AG08395 (cell line): ENCODE data around the gene UGT1A8.

Experiments used
- DNase-seq: peaks from one replicate; pipeline ENCODE4 v3.0.0; 2012; ENCODE audit warnings: mixed read lengths, low spot score

UGT1A8 gene

DNA sequence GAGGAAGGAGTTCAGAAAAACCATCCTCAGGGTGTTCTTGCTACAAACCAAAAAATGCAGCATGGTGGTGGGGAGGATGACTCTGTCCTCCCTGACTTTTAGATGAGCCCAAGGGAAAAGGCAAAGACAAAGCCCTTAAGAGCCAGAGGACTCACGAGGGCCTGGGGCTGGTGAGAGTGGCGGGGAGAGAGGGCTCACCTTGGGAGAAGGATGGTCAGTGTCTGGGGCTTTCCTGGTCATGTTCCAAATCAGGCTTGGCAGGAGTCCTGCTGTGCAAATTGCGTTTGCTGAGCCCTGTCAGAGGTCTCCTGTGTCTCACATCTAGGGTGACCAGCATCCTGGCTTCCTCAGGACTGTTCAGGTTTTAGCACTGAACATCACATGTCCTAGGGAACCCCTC is 147.3 kb downstream of the UGT1A8 start:
- no peak for DNase-seq

DNA sequence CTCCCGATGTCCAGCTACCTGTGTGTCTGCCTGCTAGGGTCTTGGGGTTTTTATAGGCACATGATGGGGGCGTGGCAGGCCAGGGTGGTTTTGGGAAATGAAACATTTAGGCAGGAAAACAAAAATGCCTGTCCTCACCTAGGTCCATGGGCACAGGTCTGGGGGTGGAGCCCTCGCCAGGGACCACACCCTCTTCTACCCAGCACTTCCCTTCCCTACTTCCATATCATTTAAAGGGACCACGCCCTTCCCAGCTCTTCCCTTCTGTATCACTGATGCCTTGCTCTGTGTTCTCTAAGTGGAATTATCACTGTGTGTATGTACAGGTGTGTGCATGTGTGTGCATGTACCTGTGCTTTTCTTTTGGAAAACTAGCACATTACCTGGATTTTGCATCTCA is 149.0 kb downstream of the UGT1A8 start:
- no peak for DNase-seq

DNA sequence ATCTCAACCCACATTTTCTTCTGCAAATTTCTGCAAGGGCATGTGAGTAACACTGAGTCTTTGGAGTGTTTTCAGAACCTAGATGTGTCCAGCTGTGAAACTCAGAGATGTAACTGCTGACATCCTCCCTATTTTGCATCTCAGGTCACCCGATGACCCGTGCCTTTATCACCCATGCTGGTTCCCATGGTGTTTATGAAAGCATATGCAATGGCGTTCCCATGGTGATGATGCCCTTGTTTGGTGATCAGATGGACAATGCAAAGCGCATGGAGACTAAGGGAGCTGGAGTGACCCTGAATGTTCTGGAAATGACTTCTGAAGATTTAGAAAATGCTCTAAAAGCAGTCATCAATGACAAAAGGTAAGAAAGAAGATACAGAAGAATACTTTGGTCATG is 150.6 kb downstream of the UGT1A8 start:
- no peak for DNase-seq

DNA sequence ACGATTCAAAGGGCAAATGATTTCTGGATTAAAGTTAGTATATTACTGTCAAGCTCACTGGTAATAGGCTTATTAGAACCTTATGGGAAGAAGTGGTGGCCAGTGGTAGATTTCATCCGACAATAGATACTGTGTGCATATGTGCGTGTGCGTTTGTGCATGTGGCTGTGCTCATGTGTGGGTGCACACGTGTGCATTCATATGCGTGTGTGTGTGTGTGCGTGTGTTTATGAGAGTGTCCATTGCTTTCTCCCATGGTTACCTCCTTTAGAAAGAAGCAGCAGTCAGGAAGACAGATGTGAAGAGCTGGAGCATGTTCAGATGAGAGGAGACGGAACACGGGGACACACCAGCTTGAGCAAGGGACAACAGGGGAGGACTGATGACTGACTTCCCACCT is 151.8 kb downstream of the UGT1A8 start:
- no peak for DNase-seq

DNA sequence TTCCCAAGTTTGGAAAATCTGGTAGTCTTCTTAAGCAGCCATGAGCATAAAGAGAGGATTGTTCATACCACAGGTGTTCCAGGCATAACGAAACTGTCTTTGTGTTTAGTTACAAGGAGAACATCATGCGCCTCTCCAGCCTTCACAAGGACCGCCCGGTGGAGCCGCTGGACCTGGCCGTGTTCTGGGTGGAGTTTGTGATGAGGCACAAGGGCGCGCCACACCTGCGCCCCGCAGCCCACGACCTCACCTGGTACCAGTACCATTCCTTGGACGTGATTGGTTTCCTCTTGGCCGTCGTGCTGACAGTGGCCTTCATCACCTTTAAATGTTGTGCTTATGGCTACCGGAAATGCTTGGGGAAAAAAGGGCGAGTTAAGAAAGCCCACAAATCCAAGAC is 154.7 kb downstream of the UGT1A8 start:
- DNase-seq = no peak

DNA sequence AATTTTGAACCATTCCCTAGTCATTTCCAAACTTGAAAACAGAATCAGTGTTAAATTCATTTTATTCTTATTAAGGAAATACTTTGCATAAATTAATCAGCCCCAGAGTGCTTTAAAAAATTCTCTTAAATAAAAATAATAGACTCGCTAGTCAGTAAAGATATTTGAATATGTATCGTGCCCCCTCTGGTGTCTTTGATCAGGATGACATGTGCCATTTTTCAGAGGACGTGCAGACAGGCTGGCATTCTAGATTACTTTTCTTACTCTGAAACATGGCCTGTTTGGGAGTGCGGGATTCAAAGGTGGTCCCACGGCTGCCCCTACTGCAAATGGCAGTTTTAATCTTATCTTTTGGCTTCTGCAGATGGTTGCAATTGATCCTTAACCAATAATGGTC is 155.2 kb downstream of the UGT1A8 start:
- no peak for DNase-seq

DNA sequence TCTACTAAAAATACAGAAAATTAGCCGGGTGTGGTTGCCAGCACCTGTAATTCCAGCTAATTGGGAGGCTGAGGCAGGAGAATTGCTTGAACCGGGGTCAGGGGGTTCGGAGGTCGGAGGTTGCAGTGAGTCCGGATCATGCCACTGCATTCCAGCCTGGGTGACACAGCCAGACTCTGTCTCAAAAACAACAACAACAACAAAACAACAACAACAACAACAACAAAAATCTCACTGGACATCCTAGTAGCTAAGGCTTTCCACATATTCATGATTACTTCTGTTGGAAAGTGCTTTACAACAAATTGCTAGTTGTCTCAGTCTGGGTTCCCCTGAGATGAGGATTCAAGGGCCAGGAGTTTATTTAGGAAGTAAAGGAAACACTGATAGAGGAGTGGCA is 156.4 kb downstream of the UGT1A8 start:
- DNase-seq = no peak

DNA sequence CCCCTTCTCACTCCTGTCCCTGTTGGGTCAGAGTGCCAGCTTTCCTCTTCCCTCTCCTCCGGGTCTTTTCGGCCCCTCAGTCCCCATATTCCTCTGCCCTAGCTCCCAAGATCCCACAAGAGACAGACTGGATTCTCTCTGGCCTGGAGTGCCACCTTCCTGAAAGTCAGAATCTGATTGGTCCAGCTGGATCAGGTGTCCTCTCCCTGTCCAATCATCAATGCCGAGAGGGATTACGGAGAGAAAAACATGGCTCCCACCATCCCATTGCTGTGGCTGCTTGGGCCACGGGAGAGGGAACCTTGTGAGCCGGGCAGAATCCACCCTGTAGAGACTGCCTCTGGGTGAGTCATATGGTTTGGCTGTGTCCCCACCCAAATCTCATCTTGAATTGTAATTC is 158.0 kb downstream of the UGT1A8 start:
- no peak for DNase-seq

- DNase-seq = no peak
Observed at GRCh38 chr2:233778030-233778429, 160.6 kb downstream of the UGT1A8 start, which contains the start of gene MROH2A. Gene MROH2A, plus strand, starts transcription at chr2:233778330. Its CDS starts 1,029 bp downstream, at chr2:233779359.

GRCh38 chr2:233779722-233780121 is 162.3 kb downstream of the UGT1A8 start:
- no peak for DNase-seq

DNA sequence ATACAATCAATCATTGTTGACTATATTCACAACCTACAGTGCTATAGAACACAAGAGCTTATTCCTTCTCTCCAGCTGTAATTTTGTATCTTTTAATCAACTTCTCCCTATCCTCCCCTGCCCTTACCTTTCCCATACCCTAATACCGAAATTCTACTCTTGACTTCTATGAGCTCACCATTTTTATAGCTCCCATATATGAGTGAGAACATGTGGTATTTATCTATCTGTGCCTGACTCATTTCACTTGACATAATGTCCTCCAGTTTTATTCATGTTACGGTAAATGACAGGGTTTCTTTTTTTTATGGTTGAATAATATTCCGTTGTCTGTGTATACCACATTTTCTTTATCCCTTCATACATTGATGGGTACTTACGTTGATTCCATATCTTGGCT is 163.3 kb downstream of the UGT1A8 start:
- no peak for DNase-seq

GRCh38 chr2:233789554-233789953 is 172.1 kb downstream of the UGT1A8 start:
- DNase-seq = no peak

DNA sequence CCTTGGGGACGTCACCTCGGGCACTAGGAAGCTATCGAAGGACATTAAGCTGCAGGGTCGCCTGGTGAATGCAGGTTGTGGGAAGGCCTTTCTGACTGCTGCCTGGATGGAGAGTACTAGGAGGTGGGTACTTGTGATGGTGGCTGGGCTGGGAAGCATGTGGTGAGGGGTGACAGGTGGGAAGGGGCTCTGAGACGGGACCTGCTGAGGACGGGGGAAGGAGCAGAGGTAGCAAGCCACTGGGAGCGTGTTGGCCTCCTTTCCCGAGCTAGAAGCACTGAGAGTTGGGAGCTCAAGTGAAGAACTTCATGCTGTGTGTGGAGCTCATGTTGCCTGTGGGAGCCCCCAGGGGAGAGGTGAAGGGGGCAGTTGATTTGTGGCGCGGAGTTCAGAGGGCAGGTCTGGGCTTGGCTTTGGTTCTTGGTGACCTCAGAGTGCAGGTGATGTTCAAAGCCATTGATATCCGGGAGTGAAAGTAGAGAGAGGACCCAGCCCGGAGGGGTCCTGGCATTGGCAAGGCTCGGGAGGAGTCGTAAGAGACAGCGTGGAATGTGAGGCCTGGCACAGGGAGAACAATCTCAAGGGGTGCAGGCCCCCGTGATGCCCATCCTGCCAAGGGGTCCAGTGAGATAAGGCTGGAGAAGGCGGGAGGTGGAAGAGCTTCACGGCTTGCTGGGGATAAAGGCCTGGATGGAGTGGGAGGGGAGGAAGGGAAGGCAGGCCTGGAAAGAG is 173.9 kb downstream of the UGT1A8 start:
- no peak for DNase-seq

DNA sequence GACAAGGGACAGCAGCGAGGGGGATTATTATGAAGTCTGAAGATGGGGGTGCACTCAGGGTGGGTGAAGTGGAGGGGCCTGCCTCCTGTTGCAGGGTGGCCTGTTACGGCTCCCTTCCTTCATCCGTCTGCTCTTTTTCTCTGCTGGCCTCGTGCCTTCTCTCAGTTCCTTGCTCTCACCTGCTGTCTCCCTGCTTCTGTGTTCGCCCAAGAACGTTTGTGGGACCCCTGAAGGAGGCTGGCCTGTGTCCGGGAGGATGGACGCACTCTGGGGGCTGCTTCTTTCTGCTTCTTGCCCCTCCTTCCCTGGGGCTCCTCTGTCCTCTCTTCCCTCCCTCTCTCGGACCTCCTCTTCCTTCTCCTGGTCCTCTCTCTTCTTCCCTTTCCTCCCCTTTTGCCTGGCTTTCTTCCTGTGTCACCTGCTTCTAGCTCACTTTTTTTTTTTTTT is 174.5 kb downstream of the UGT1A8 start:
- DNase-seq = no peak

- DNase-seq = no peak
Observed at GRCh38 chr2:233792720-233793119, 175.3 kb downstream of the UGT1A8 start.

DNA sequence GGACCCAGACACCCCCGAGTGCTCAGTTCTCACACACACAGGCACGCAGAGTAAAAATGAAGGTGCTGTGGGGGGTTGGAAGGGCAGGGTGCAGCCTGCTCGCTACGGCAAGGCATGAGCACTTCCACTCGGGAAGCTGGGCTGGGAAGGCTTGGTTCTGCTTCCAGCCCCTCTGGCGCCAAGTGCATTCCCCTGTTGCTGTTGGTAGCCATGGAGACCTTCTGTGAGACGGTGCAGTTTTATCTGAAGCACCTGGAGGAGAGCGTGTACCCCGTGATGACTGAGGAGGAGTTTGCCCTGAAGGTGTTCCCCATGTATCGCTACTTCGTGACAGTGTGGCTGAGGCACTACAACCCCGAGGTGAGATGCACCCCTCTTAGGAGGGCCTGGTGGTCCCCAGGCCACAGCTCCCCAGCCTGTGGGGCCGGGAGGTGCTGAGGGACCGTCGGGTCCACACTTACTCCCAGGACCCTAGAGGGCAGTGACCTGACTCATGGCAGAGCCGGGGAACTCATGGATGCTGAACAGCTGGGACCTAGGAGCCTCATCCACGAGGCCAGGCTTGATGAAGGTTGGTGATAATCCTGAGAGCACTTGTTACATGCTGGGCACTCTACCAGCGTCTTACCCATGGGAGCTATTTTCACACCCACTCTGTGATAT is 176.2 kb downstream of the UGT1A8 start:
- DNase-seq = no peak

DNA sequence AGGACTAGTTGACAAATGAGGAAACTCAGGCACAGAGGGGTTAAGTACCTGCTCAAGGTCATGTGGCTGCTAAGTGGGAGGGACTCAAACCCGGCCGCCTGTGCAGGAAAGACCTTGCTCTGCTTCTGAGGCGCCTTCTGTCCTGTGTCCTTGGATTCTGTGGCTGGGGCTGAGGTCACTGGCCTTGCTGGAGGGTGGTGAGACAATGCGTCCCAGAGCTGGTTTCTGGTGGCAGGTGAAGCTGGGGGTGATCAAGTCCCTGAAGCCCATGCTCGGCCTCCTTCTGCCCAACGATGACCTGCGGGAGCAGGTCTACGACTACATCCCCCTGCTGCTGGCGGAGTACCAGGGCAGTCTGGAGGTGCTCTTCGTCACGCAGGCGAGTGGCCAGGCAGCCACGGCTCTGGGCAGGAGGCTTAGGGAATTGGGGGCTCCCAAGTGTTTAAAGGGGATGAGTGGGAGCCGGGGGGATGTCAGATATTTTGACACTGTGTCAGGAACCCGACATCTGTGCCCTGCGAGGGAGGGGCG is 176.8 kb downstream of the UGT1A8 start:
- no peak for DNase-seq

DNA sequence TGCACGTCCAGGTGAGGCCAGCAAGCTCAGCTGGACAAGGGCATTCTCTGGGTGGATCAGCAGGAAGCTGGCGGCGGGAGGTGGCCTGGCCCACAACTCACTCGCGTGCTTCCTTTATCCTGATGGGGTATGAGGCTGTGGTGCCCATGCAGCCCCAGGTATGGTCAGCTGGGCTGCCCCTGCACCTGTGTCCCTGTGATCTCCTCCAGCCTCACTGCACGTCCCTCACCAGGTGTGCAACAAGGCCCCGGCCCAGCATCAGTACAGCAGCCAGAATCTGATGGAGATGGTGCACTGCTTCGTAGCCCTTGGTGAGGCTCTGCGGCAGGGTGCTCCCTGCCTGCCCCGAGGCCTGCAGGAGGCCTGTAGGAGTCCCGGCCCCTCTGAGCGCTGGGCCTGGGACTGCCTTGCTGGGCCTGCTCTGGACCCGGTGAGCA is 178.3 kb downstream of the UGT1A8 start:
- DNase-seq = no peak

DNA sequence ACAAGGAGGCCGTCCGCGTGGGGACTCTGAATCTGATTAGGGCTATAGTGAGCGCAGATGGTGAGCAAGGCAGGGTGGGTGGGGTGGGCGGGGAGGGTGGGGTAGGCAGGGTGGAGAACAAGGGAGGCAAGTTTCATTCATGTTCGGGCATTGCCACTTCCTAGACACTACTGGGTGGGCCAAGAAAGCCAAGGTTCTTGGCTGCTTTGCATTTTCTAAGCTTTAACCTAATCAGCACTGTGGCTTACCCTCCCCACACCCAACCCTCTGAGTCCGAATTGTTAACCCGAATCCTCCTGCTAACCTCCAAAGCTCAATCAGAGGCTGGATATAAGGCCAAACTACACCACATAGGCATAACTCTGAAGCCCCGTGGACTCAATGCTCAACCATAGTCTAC is 178.8 kb downstream of the UGT1A8 start:
- no peak for DNase-seq

- no peak for DNase-seq
Observed at GRCh38 chr2:233798335-233799086, 181.1 kb downstream of the UGT1A8 start.

GRCh38 chr2:233799087-233799665 is 181.7 kb downstream of the UGT1A8 start:
- no peak for DNase-seq

GRCh38 chr2:233799716-233800115 is 182.3 kb downstream of the UGT1A8 start:
- DNase-seq = no peak
